Measurements from ENCODE around the gene TNFAIP8L2. TPM values are rescaled to one million over a fixed set of nuclear protein-coding genes. Genes with fewer than 3 reads are reported as not detected.

The TNFAIP8L2 gene
- total and polyA plus RNA-seq, 2 of the 4 experiments (the other 2 are of a cell fraction): not detected

- no peak for TF ChIP-seq ELK1 (IDR thresholded peaks at IDR 0.05; ENCODE audit: borderline replicate concordance, low read depth, low read length)
These were observed 42.0 kb downstream of the TNFAIP8L2 start, which contains the start of gene PIP5K1A (continued) for GRCh38 chr1:151198254-151199127.

Measured in IMR-90 (cell line).